ENCODE results near the gene SRGAP1. TPM values are rescaled to one million over a fixed set of nuclear protein-coding genes. Genes with fewer than 3 reads are reported as not detected.
A peak's percentile ranks its signal among the peaks of the same experiment; 100 is the strongest.

SRGAP1 gene
- total and polyA plus RNA-seq, 9 donors, result 2.8 to 17.9 (median 8.6) TPM

DNA sequence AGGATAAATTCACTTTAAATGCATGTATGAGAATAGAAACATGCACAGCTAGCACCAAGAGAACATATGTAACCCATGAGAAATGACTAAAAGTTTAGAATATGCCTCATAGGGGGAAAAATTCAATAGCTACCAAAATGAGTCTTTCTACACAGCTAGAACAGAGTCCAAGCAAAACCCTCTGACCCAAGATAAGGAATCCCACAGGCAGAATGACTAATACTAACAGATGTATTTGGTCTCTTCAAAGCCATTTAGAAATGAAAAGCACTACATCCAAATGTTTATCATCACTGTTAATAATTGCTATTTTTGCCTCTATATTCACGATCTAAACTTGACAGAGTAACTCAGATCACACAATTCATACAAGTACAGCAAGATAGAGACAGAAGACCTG is 333.6 kb downstream of the SRGAP1 start:
- Histone ChIP-seq H3K9me3 (no peaks in the 10 kb centered on the region), H3K4me3 (no peak overlapping the region), H3K27ac (no peak overlapping the region), H3K36me3 (no peaks in the 10 kb centered on the region), H3K27me3 (no peaks in the 10 kb centered on the region), H3K4me1 (ENCODE audit: insufficient read depth) (peaks cover 1% of the 10 kb centered on the region)
- intact Hi-C loops (cut with DNase I), result loop anchor here in 2 of 4 donors (2.0 kb wide), 2 partner anchors 329 to 333 kb away; partner anchors contain the start of gene SRGAP1 (in 1 of the 2)
- 6 to 10% (median 7%) methylated on average over 1 of the region's 1 CpG for WGBS, 3 donors
- no peak for DNase-seq
- TF ChIP-seq EP300 (IDR thresholded peaks at IDR 0.05), result no peak
- TF ChIP-seq, protein P1, sequence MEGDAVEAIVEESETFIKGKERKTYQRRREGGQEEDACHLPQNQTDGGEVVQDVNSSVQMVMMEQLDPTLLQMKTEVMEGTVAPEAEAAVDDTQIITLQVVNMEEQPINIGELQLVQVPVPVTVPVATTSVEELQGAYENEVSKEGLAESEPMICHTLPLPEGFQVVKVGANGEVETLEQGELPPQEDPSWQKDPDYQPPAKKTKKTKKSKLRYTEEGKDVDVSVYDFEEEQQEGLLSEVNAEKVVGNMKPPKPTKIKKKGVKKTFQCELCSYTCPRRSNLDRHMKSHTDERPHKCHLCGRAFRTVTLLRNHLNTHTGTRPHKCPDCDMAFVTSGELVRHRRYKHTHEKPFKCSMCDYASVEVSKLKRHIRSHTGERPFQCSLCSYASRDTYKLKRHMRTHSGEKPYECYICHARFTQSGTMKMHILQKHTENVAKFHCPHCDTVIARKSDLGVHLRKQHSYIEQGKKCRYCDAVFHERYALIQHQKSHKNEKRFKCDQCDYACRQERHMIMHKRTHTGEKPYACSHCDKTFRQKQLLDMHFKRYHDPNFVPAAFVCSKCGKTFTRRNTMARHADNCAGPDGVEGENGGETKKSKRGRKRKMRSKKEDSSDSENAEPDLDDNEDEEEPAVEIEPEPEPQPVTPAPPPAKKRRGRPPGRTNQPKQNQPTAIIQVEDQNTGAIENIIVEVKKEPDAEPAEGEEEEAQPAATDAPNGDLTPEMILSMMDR (IDR thresholded peaks at IDR 0.05), result no peak
- TF ChIP-seq POLR2A (IDR thresholded peaks at IDR 0.05), result no peak

DNA sequence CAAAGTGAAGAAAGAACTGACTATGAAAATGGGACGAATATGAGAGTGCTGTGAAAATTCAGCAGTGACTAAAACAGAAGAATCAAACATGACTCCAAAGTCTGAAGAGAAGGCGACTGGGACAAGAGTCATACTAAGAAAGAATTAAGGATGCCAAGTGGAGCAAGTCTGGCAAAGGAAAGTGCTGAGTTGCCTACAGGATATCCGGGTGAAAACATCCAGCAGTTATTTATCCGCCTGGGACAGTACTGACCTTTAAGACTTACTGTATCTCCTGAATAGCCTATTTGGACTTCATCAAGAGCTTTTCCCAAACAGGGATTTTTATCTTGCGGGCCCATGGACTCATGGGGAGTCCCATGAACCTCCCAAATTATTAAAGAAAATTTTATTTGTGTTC is 336.5 kb downstream of the SRGAP1 start:
- WGBS, 3 donors, result 52 to 62% (median 60%) methylated on average over 5 of the region's 5 CpGs
- intact Hi-C loops (cut with DNase I), result loop anchor here in 3 of 4 donors (5.0 to 10.0 kb wide), 5 partner anchors 54 to 339 kb away; partner anchors contain the start of gene SRGAP1 (in 1 of the 3)

GRCh38 chr12:64181430-64182291 is 337.2 kb downstream of the SRGAP1 start:
- 23 to 29% (median 27%) methylated on average over 3 of the region's 3 CpGs for WGBS, 3 donors
- DNase-seq, result peak; percentile 42 to 71 (median 52)

More for the DNA sequence above, 336.5 kb downstream of the SRGAP1 start:
- no peak overlapping the region for H3K4me3 ChIP-seq
- H3K27me3 ChIP-seq, result no peaks in the 10 kb centered on the region
- H3K27ac ChIP-seq, result no peak overlapping the region
- no peak for DNase-seq
- peaks cover 1% of the 10 kb centered on the region for H3K4me1 ChIP-seq (ENCODE audit: insufficient read depth)
- H3K9me3 ChIP-seq, result no peaks in the 10 kb centered on the region
- no peak for TF ChIP-seq POLR2A (IDR thresholded peaks at IDR 0.05)
- TF ChIP-seq, protein P1 (IDR thresholded peaks at IDR 0.05), result no peak
- no peak for TF ChIP-seq EP300 (IDR thresholded peaks at IDR 0.05)
- no peaks in the 10 kb centered on the region for H3K36me3 ChIP-seq

GRCh38 chr12:64184216-64184615 is 339.7 kb downstream of the SRGAP1 start:
- intact Hi-C loops (cut with DNase I), result loop anchor here in 3 of 4 donors (5.0 to 10.0 kb wide), 5 partner anchors 51 to 342 kb away; partner anchors contain the start of gene SRGAP1 (in 1 of the 3)
- TF ChIP-seq EP300 (IDR thresholded peaks at IDR 0.05) (no peak), POLR2A (IDR thresholded peaks at IDR 0.05) (no peak)
- TF ChIP-seq, protein P1 (IDR thresholded peaks at IDR 0.05), result no peak
- Histone ChIP-seq H3K4me3 (no peak overlapping the region), H3K4me1 (ENCODE audit: insufficient read depth) (no peaks in the 10 kb centered on the region), H3K27me3 (no peaks in the 10 kb centered on the region), H3K27ac (no peak overlapping the region), H3K36me3 (no peaks in the 10 kb centered on the region), H3K9me3 (no peaks in the 10 kb centered on the region)
- 92 to 100% (median 95%) methylated on average over 1 of the region's 1 CpG for WGBS, 3 donors
- DNase-seq, result no peak

More at GRCh38 chr12:64181430-64182291, 337.2 kb downstream of the SRGAP1 start:
- peak overlapping the region in 1 of 2 donors; percentile 1 for H3K27ac ChIP-seq
- intact Hi-C loops (cut with DNase I), result loop anchor here in 3 of 4 donors (5.0 to 10.0 kb wide), 5 partner anchors 53 to 339 kb away; partner anchors contain the start of gene SRGAP1 (in 1 of the 3)
- TF ChIP-seq, protein P1 (IDR thresholded peaks at IDR 0.05), result peak; percentile 50 to 72 (median 68)
- TF ChIP-seq EP300 (IDR thresholded peaks at IDR 0.05), result no peak
- no peaks in the 10 kb centered on the region for H3K9me3 ChIP-seq
- no peak overlapping the region for H3K4me3 ChIP-seq
- H3K27me3 ChIP-seq, result no peaks in the 10 kb centered on the region
- no peaks in the 10 kb centered on the region for H3K36me3 ChIP-seq
- peaks cover 1% of the 10 kb centered on the region for H3K4me1 ChIP-seq (ENCODE audit: insufficient read depth)
